GM12892 (cell line): ENCODE data around the gene CDCA4.

Source experiments
- POLR2A ChIP-seq: IDR thresholded peaks from 2 replicates; pipeline ENCODE4 v1.6.1; 2011; ENCODE audit warnings: low read depth, low read length, control low read depth
- POLR2AphosphoS5 ChIP-seq: IDR thresholded peaks from 2 replicates; pipeline ENCODE4 v1.6.1; 2011; ENCODE audit warnings: low read depth, low read length, control low read depth

- TF ChIP-seq POLR2A = no peak
- TF ChIP-seq POLR2AphosphoS5 = no peak
Observed at GRCh38 chr14:104994978-104995377, 25.9 kb downstream of the CDCA4 start.
